Mesendoderm (in vitro differentiated cells): Measurements from ENCODE around the gene CXorf38.
"Not testable (repeated sequence)": the region's sequence is repeated elsewhere in the genome, so short reads cannot be mapped to it uniquely, and the experiment has no call there.

Experiments
- DNase-seq: peaks from one replicate; pipeline ENCODE4 v3.0.0; 2013
- H2AK5ac ChIP-seq: 2 replicates; pipeline ENCODE4 v1.6.1; 2013; ENCODE audit warnings: low read length, inconsistent platforms
- H2BK120ac ChIP-seq: 2 replicates; pipeline ENCODE4 v1.6.1; 2013; ENCODE audit warnings: low read depth, mild to moderate bottlenecking, low read length, moderate library complexity, mixed read lengths
- H2BK15ac ChIP-seq: replicated peaks from 2 replicates; pipeline ENCODE4 v1.6.1; 2013; ENCODE audit warnings: low read depth, mild to moderate bottlenecking, moderate library complexity
- H2BK5ac ChIP-seq: 2 replicates; pipeline ENCODE4 v1.6.1; 2013; ENCODE audit warnings: low read length, inconsistent platforms
- H3K18ac ChIP-seq: 2 replicates; pipeline ENCODE4 v1.6.1; 2013; ENCODE audit warnings: mild to moderate bottlenecking, low read length, mixed read lengths
- H3K23ac ChIP-seq: one replicate; pipeline ENCODE4 v1.6.1; 2013; ENCODE audit warnings: low read length
- H3K27ac ChIP-seq: 2 replicates; pipeline ENCODE4 v1.5.1; 2013; ENCODE audit warnings: low read depth, mild to moderate bottlenecking, inconsistent platforms, low read length, moderate library complexity
- H3K27me3 ChIP-seq: 2 replicates; pipeline ENCODE4 v1.6.1; 2013; ENCODE audit warnings: low read length, control low read depth, mild to moderate bottlenecking, inconsistent platforms; ENCODE audit not compliant: insufficient read depth, poor library complexity
- H3K36me3 ChIP-seq: 2 replicates; pipeline ENCODE4 v1.6.1; 2013; ENCODE audit warnings: low read length, inconsistent platforms; ENCODE audit not compliant: control insufficient read depth, insufficient read depth
- H3K4ac ChIP-seq: one replicate; pipeline ENCODE4 v1.6.1; 2013; ENCODE audit warnings: low read depth, mild to moderate bottlenecking, low read length, moderate library complexity
- H3K4me1 ChIP-seq: 2 replicates; pipeline ENCODE4 v1.6.1; 2013; ENCODE audit warnings: low read depth, low read length, inconsistent platforms; ENCODE audit not compliant: control insufficient read depth
- H3K4me2 ChIP-seq: 2 replicates; pipeline ENCODE4 v1.6.1; 2013; ENCODE audit warnings: low read length
- H3K4me3 ChIP-seq: 2 replicates; pipeline ENCODE4 v1.5.1; 2013; ENCODE audit warnings: mild to moderate bottlenecking, low read length
- H3K56ac ChIP-seq: one replicate; pipeline ENCODE4 v1.6.1; 2013; ENCODE audit warnings: low read length
- H3K79me1 ChIP-seq: 2 replicates; pipeline ENCODE4 v1.6.1; 2013; ENCODE audit warnings: low read length, inconsistent platforms
- H3K79me2 ChIP-seq: 2 replicates; pipeline ENCODE4 v1.6.1; 2013; ENCODE audit warnings: mild to moderate bottlenecking, low read length; ENCODE audit not compliant: control insufficient read depth, insufficient read depth
- H3K9ac ChIP-seq: 2 replicates; pipeline ENCODE4 v1.6.1; 2013; ENCODE audit warnings: low read length, inconsistent platforms
- H4K5ac ChIP-seq: one replicate; pipeline ENCODE4 v1.6.1; 2013; ENCODE audit warnings: low read length
- H4K8ac ChIP-seq: one replicate; pipeline ENCODE4 v1.6.1; 2013; ENCODE audit warnings: low read depth, mild to moderate bottlenecking, control low read depth, low read length, moderate library complexity
- WGBS: extraction: QIAGEN DNeasy Blood & Tissue Kit; methylation state at CpG from one replicate; pipeline ENCODE4 v1.1.7; 2013; ENCODE audit warnings: low lambda C conversion rate, missing lambda C conversion rate; ENCODE audit not compliant: insufficient coverage; ENCODE audit errors: extremely low coverage; 5-methylcytosine and 5-hydroxymethylcytosine counted together

CXorf38 gene

DNA sequence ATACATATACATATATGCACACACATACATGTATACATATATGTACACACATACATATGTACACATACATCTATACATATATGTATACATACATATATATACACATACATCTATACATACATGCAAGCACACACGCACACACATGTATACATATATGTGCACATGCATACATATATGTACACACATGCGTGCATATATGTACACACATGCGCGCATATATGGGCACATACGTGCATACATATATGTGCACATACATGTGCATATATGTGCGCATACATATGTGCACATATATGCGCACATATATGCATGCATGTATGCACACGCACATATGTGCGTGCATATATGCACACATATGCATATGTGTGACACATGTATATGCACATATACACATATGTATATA is 31.4 kb downstream of the CXorf38 start:
- no peak overlapping the region for H2BK15ac ChIP-seq
- no peak for DNase-seq
- no peaks in the 10 kb centered on the region for H3K36me3 ChIP-seq
- no peak overlapping the region for H3K18ac ChIP-seq
- H3K4me3 ChIP-seq = no peak overlapping the region
- no peak overlapping the region for H4K8ac ChIP-seq
- no peak overlapping the region for H3K23ac ChIP-seq
- H4K5ac ChIP-seq = no peak overlapping the region
- H3K56ac ChIP-seq = no peak overlapping the region
- no peak overlapping the region for H2BK120ac ChIP-seq
- no peaks in the 10 kb centered on the region for H3K4me1 ChIP-seq
- H3K27me3 ChIP-seq = no peaks in the 10 kb centered on the region
- no peak overlapping the region for H2AK5ac ChIP-seq
- H3K79me2 ChIP-seq = no peaks in the 10 kb centered on the region
- H3K79me1 ChIP-seq = no peaks in the 10 kb centered on the region
- no CpG with 5 or more reads among the region's 9 CpGs for WGBS
- H3K9ac ChIP-seq = no peak overlapping the region
- no peak overlapping the region for H3K4ac ChIP-seq
- H3K27ac ChIP-seq = no peak overlapping the region
- no peak overlapping the region for H3K4me2 ChIP-seq
- no peak overlapping the region for H2BK5ac ChIP-seq

DNA sequence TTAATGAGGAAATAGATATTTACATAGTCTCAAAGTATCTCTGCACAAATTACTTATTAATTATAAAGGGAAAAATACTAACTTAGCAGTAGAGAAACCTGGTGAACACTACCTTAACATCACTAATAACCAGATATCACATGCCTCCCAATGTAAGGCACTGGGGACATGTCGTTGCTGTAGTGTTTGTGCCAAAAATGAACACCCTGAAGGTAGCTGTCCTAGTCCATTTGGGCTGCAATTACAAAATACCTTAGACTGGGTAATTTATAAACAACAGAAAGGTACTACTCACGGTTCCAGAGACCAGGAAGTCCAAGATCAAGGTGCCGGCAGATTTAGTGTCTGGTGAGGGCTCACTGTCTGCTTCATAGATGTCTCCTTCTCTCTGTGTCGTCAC is 34.9 kb downstream of the CXorf38 start:
- Histone ChIP-seq H3K56ac (no peak overlapping the region), H3K36me3 (no peaks in the 10 kb centered on the region), H2BK15ac (no peak overlapping the region), H3K27ac (no peak overlapping the region), H3K4ac (no peak overlapping the region), H3K18ac (no peak overlapping the region), H2AK5ac (no peak overlapping the region), H3K23ac (no peak overlapping the region), H3K4me3 (no peak overlapping the region), H3K79me2 (no peaks in the 10 kb centered on the region), H4K8ac (no peak overlapping the region), H4K5ac (no peak overlapping the region), H3K27me3 (no peaks in the 10 kb centered on the region), H3K9ac (no peak overlapping the region), H2BK5ac (no peak overlapping the region), H2BK120ac (no peak overlapping the region), H3K79me1 (no peaks in the 10 kb centered on the region), H3K4me2 (no peak overlapping the region), H3K4me1 (no peaks in the 10 kb centered on the region)
- no peak for DNase-seq
- no CpG with 5 or more reads among the region's 4 CpGs for WGBS

DNA sequence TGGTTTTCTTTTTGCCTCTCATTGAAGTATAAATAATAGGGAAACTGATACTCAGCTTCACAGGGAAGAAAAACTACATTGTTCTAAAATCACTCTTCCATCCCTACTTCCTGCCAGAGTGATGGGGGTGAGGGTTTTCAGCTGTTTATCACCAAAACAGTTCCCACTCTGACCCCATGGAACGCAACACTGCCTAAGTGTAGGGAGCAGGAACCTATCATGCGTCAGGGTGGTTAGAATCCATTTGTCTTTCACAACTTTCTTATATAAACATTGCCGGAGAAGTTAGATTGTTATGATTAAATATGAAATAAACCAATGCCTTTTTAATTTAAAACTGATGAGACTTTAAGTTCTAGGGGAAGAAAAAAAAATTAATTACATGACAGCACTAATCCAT is 40.0 kb downstream of the CXorf38 start:
- Histone ChIP-seq H3K4ac (no peak overlapping the region), H3K4me1 (no peaks in the 10 kb centered on the region), H2BK120ac (no peak overlapping the region)

DNA sequence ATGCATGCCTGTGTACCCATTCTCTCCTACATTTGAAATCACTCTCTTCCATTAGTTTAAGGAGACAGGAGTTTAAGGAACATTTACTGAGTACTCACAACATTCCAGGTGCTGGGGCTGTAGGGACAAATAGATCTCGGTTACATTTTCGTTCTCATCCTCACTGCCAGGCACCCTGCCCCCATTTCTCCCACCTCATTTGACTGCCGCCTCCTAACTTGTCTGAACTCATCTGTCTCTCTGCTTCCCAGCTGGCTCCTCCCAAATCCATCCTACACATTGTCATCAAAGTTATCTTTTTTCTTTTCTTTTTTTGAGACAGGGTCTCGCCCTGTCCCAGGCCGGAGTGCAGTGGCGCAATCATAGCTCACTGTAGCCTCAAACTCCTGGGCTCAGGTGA is 43.9 kb downstream of the CXorf38 start:
- Histone ChIP-seq H3K36me3 (no peaks in the 10 kb centered on the region), H3K4me3 (no peak overlapping the region), H3K18ac (no peak overlapping the region), H3K56ac (no peak overlapping the region), H3K4ac (no peak overlapping the region), H3K9ac (no peak overlapping the region), H3K27ac (no peak overlapping the region), H3K27me3 (no peaks in the 10 kb centered on the region), H3K4me2 (no peak overlapping the region), H3K79me2 (no peaks in the 10 kb centered on the region), H2AK5ac (no peak overlapping the region), H4K5ac (no peak overlapping the region), H2BK120ac (no peak overlapping the region), H2BK5ac (no peak overlapping the region), H3K79me1 (no peaks in the 10 kb centered on the region), H2BK15ac (no peak overlapping the region), H4K8ac (no peak overlapping the region), H3K4me1 (no peaks in the 10 kb centered on the region), H3K23ac (no peak overlapping the region)
- WGBS = no CpG with 5 or more reads among the region's 6 CpGs
- no peak for DNase-seq

More for the DNA sequence above, 40.0 kb downstream of the CXorf38 start:
- Histone ChIP-seq H3K27me3 (no peaks in the 10 kb centered on the region), H3K27ac (no peak overlapping the region), H3K23ac (no peak overlapping the region), H2AK5ac (no peak overlapping the region), H3K18ac (no peak overlapping the region), H4K5ac (no peak overlapping the region), H3K56ac (no peak overlapping the region), H3K4me2 (no peak overlapping the region), H2BK15ac (no peak overlapping the region), H2BK5ac (no peak overlapping the region), H3K36me3 (no peaks in the 10 kb centered on the region), H3K9ac (no peak overlapping the region), H3K79me1 (no peaks in the 10 kb centered on the region), H3K79me2 (no peaks in the 10 kb centered on the region), H4K8ac (no peak overlapping the region), H3K4me3 (no peak overlapping the region)
- no peak for DNase-seq
- no CpG with 5 or more reads among the region's 3 CpGs for WGBS

DNA sequence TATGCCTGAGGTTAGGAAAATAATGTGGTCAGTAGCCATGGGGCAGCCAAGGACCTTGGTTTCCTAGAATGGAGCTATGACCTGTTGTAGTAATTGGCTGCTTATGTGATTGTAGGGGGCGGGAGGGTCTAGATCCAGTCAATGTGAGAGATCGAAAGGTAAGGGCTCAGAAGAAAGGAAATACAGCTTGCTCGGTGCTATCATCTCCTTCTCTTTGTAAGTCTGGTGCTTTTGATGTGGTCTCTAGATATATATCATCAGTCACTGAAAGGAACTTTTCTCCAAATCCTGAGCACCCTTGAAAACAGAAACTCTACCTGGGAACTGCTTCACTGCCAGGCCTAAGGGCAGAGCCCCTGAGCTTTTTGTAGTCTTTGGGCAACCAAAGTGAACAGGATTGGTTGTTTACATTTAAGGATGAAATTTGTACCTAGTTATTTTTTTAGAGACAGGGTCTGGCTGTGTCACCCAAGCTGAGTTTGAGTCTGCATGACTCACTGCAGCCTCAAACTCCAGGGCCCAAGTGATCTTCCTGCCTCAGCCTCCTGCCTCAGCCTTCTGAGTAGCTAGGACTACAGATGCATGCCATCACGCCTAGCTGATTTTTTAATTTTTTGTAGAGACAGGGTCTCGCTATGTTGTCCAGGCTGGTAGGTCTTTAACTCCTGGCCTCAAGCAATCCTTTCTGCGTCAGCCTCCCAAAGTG is 57.6 kb downstream of the CXorf38 start:
- H2BK120ac ChIP-seq, H4K8ac ChIP-seq, H2BK15ac ChIP-seq, H3K9ac ChIP-seq, H3K4me1 ChIP-seq, H2BK5ac ChIP-seq, H4K5ac ChIP-seq, H3K56ac ChIP-seq, DNase-seq, H3K27ac ChIP-seq, H2AK5ac ChIP-seq, H3K4ac ChIP-seq, H3K79me2 ChIP-seq, H3K4me3 ChIP-seq, H3K4me2 ChIP-seq, H3K79me1 ChIP-seq, H3K23ac ChIP-seq, H3K18ac ChIP-seq, H3K27me3 ChIP-seq, H3K36me3 ChIP-seq: not testable (repeated sequence)
- WGBS = no CpG with 5 or more reads among the region's 6 CpGs

DNA sequence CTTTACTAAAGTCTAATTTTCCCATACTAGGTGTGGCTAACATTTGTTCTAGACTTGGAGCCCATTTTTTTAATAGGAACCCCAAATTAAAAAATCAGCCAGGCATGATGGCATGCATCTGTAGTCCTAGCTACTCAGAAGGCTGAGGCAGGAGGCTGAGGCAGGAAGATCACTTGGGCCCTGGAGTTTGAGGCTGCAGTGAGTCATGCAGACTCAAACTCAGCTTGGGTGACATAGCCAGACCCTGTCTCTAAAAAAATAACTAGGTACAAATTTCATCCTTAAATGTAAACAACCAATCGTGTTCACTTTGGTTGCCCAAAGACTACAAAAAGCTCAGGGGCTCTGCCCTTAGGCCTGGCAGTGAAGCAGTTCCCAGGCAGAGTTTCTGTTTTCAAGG is 59.7 kb downstream of the CXorf38 start:
- H3K23ac ChIP-seq = not testable (repeated sequence)

More for the DNA sequence above, 59.7 kb downstream of the CXorf38 start:
- not testable (repeated sequence) for H2AK5ac ChIP-seq, DNase-seq, H2BK120ac ChIP-seq, H3K79me2 ChIP-seq, H2BK15ac ChIP-seq, H3K4me2 ChIP-seq, H3K27me3 ChIP-seq, H4K5ac ChIP-seq, H3K9ac ChIP-seq, H3K4ac ChIP-seq, H3K56ac ChIP-seq, H3K79me1 ChIP-seq, H3K27ac ChIP-seq, H4K8ac ChIP-seq, H2BK5ac ChIP-seq, H3K4me3 ChIP-seq, H3K36me3 ChIP-seq, H3K18ac ChIP-seq, H3K4me1 ChIP-seq
- no CpG with 5 or more reads among the region's 1 CpG for WGBS
